Measurements from ENCODE around the gene CEACAM21. TPM values are rescaled to one million over a fixed set of nuclear protein-coding genes. Genes with fewer than 3 reads are reported as not detected.

Gene CEACAM21
- total RNA-seq, 1 experiment from 2014 or later, result 0.25 TPM

DNA sequence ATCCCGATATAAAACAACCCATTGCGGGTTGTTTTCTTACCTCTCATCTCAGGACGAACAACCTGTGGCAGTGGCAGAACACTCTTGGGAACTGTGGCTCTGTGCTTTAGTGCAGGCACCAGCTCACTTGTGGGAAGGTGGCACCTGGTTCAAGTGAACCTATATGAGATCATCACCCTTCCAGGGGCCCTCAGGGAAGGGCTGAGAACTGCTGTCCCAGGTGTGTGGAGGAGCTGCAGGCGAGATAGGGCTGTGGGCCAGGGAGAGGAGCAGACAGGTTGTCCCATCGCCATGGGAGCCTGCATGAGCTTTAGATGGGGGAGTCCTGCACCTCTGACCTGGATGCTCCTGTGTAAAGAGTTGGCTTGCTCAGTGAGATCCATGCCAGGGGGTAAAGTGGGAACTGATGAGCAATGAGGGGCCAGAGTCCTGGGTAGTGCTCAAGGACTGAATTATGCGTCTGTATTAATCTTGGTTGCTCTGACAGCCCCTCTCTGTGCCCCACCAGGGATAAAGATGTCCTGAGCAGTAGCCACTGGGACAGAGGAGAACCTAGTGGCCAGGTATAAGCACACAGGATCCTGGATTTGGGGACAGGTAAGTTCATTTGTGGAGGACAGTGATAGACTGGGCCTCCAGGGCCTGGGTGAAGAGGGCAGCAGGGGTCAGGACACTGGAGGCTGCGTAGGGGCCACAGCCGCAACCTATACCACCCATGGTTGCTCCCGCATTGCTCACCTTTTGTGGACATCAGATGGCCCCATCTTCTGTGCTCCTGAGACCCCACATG is 42.2 kb downstream of the CEACAM21 start:
- H4K20me1 ChIP-seq (ENCODE audit: insufficient read depth), result no peaks in the 10 kb centered on the region
- no peaks in the 10 kb centered on the region for H3K4me1 ChIP-seq (ENCODE audit: control insufficient read depth in 1 of 2, insufficient read depth in 2 of 2, low read length in 2 of 2)
- no peaks in the 10 kb centered on the region for H3K79me2 ChIP-seq (ENCODE audit: insufficient read depth, low read length)
- RAD21 ChIA-PET (ENCODE audit: low non-redundant PET in 1 of 2, low total read pairs in 2 of 2, uncharacterized antibody in 2 of 2, unreplicated experiment in 2 of 2), result no interaction called here
- H3K27me3 ChIP-seq (ENCODE audit: insufficient read depth, low read length), result peaks cover 26% of the 10 kb centered on the region
- H3K9me3 ChIP-seq (ENCODE audit: control insufficient read depth in 1 of 2, insufficient read depth in 1 of 2, low read depth in 1 of 2, low read length in 2 of 2), result no peaks in the 10 kb centered on the region
- no peak overlapping the region for H3K9ac ChIP-seq (ENCODE audit: low read length)
- POLR2A ChIA-PET, result no interaction called here
- no peak overlapping the region for H2AFZ ChIP-seq (ENCODE audit: low read depth, low read length, poor library complexity, severe bottlenecking)
- ATAC-seq (no peak), DNase-seq (ENCODE audit: low read depth, low spot score) (no peak)
- H3K36me3 ChIP-seq (ENCODE audit: control insufficient read depth in 1 of 2, insufficient read depth in 2 of 2, low read length in 2 of 2), result no peaks in the 10 kb centered on the region
- H3K9me2 ChIP-seq (ENCODE audit: insufficient read depth), result no peaks in the 10 kb centered on the region
- no peak for TF ChIP-seq RAD21 (IDR thresholded peaks at IDR 0.05; ENCODE audit: low read depth)
- TF ChIP-seq CEBPB (IDR thresholded peaks at IDR 0.05; ENCODE audit: low read depth), result no peak
- no peak for TF ChIP-seq ZNF274 (IDR thresholded peaks at IDR 0.05; ENCODE audit: low read depth, low read length)
- TF ChIP-seq ZFX (IDR thresholded peaks at IDR 0.05), result no peak
- no peak overlapping the region for H3K27ac ChIP-seq (ENCODE audit: low read depth, low read length)
- intact Hi-C loops (cut with micrococcal nuclease), result loop anchor here (2.0 kb wide), 1 partner anchor 27 kb away; no protein-coding TSS in a partner anchor
- no TSS peak for BruUV-seq (replicated peaks)
- H3K4me2 ChIP-seq (ENCODE audit: low read length), result no peak overlapping the region
- H3K4me3 ChIP-seq (replicated peaks in 1 of 2; ENCODE audit: low read depth in 1 of 2, low read length in 2 of 2), result no peak overlapping the region
- CTCF ChIA-PET, result no interaction called here

DNA sequence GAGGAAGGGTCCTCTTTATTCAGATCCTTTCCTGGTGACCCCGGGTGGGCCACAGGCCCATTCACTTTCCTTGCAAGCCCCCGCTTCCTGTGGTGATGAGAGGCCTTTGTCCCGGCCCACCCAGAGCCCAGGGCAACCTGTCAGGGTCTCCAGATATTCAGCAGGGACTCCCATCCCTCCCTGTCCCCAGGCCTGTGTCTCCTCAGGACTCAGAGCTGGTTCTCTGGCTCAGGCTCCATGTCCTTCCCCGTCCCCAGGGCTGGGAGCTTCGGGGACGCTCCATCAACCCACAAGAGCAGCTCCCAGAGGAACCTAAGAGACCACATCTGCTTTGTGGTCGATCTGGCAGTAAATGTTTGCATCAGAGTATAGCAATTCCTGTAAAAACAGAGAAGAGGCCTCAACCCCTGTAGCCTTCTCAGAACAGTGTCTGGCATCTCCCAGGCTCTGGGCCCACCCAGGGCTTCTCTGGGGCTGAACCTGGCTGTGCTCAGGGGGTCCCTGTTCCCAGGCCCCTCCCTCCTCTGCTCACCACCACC is 43.1 kb downstream of the CEACAM21 start:
- no peaks in the 10 kb centered on the region for H4K20me1 ChIP-seq (ENCODE audit: insufficient read depth)
- RAD21 ChIA-PET (ENCODE audit: low non-redundant PET in 1 of 2, low total read pairs in 2 of 2, uncharacterized antibody in 2 of 2, unreplicated experiment in 2 of 2), result no interaction called here
- H3K9me3 ChIP-seq (ENCODE audit: control insufficient read depth in 1 of 2, insufficient read depth in 1 of 2, low read depth in 1 of 2, low read length in 2 of 2), result no peaks in the 10 kb centered on the region
- no peaks in the 10 kb centered on the region for H3K4me1 ChIP-seq (ENCODE audit: control insufficient read depth in 1 of 2, insufficient read depth in 2 of 2, low read length in 2 of 2)
- POLR2A ChIA-PET, result no interaction called here
- TF ChIP-seq, protein P1, sequence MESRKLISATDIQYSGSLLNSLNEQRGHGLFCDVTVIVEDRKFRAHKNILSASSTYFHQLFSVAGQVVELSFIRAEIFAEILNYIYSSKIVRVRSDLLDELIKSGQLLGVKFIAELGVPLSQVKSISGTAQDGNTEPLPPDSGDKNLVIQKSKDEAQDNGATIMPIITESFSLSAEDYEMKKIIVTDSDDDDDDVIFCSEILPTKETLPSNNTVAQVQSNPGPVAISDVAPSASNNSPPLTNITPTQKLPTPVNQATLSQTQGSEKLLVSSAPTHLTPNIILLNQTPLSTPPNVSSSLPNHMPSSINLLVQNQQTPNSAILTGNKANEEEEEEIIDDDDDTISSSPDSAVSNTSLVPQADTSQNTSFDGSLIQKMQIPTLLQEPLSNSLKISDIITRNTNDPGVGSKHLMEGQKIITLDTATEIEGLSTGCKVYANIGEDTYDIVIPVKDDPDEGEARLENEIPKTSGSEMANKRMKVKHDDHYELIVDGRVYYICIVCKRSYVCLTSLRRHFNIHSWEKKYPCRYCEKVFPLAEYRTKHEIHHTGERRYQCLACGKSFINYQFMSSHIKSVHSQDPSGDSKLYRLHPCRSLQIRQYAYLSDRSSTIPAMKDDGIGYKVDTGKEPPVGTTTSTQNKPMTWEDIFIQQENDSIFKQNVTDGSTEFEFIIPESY (IDR thresholded peaks at IDR 0.05; ENCODE audit: extremely low read depth, insufficient replicate concordance, low read length), result no peak
- no peak for TF ChIP-seq POLR2A (IDR thresholded peaks at IDR 0.05; ENCODE audit: borderline replicate concordance, extremely low read depth, insufficient read depth, insufficient read length)
- H3K9ac ChIP-seq (ENCODE audit: low read length), result no peak overlapping the region
- no peaks in the 10 kb centered on the region for H3K36me3 ChIP-seq (ENCODE audit: control insufficient read depth in 1 of 2, insufficient read depth in 2 of 2, low read length in 2 of 2)
- no peak overlapping the region for H3K27ac ChIP-seq (ENCODE audit: low read depth, low read length)
- H3K9me2 ChIP-seq (ENCODE audit: insufficient read depth), result no peaks in the 10 kb centered on the region
- peaks cover 29% of the 10 kb centered on the region for H3K27me3 ChIP-seq (ENCODE audit: insufficient read depth, low read length)
- no TSS peak for BruUV-seq (replicated peaks)
- CTCF ChIA-PET, result no interaction called here
- no peak overlapping the region for H3K4me3 ChIP-seq (replicated peaks in 1 of 2; ENCODE audit: low read depth in 1 of 2, low read length in 2 of 2)
- DNase-seq (ENCODE audit: low read depth, low spot score) (no peak), ATAC-seq (no peak)
- H2AFZ ChIP-seq (ENCODE audit: low read depth, low read length, poor library complexity, severe bottlenecking), result no peak overlapping the region
- intact Hi-C loops (cut with micrococcal nuclease), result no loop called here
- H3K4me2 ChIP-seq (ENCODE audit: low read length), result no peak overlapping the region
- no peaks in the 10 kb centered on the region for H3K79me2 ChIP-seq (ENCODE audit: insufficient read depth, low read length)
